Sigmoid colon (tissue), 7 donors: ENCODE data around the gene EOLA1. TPM values are rescaled to one million over a fixed set of nuclear protein-coding genes. Genes with fewer than 3 reads are reported as not detected.
"Not testable (repeated sequence)": the region's sequence is repeated elsewhere in the genome, so short reads cannot be mapped to it uniquely, and the experiment has no call there.

ENCODE experiments used
- DNase-seq: peaks from one replicate; pipeline ENCODE4 v3.0.0-alpha.2; 2019
- H3K27ac ChIP-seq, 4 donors: fragments of 200-600 bp; sonication (generic); one replicate each; pipeline ENCODE4 v1.5.1; 2016 to 2019; ENCODE audit warnings: mild to moderate bottlenecking in 1 of 4
- H3K27me3 ChIP-seq, 3 donors: fragments of 200-600 bp; sonication (generic); one replicate each; pipeline ENCODE4 v1.5.1; 2019; ENCODE audit warnings: mild to moderate bottlenecking in 1 of 3
- H3K36me3 ChIP-seq, 4 donors: fragments of 200-600 bp; sonication (generic); one replicate each; pipeline ENCODE4 v1.5.1; 2016 to 2019
- H3K4me1 ChIP-seq, 4 donors: fragments of 200-600 bp; sonication (generic); one replicate each; pipeline ENCODE4 v1.5.1; 2017 to 2019
- H3K4me3 ChIP-seq, 4 donors: fragments of 200-600 bp; sonication (generic); one replicate each; pipeline ENCODE4 v1.5.1; 2017 to 2019; ENCODE audit warnings: mild to moderate bottlenecking in 2 of 4, moderate library complexity in 1 of 4
- H3K9me3 ChIP-seq, 4 donors: fragments of 200-600 bp in 3 of 4; sonication (generic) in 3 of 4; one replicate each; pipeline versions ENCODE4 v1.5.1 to v1.6.1; 2013 to 2019
- CTCF ChIP-seq, 4 experiments: fragments of 450-650 bp in 3 of 4; fragments of 200-600 bp in 1 of 4; IDR thresholded peaks; one replicate each; pipeline ENCODE4 v1.5.1; 2016 to 2019; ENCODE audit warnings: antibody characterized with exemption in 4 of 4, mild to moderate bottlenecking in 3 of 4, moderate library complexity in 2 of 4
- EP300 ChIP-seq, 4 donors: sonication (generic); formaldehyde crosslinking; IDR thresholded peaks; one replicate each; pipeline ENCODE4 v1.6.1; 2017; ENCODE audit warnings: antibody characterized with exemption in 4 of 4
- POLR2A ChIP-seq, 2 donors: fragments of 450-650 bp; IDR thresholded peaks; one replicate each; pipeline ENCODE4 v1.6.1; 2016; ENCODE audit warnings: antibody characterized with exemption in 2 of 2, mild to moderate bottlenecking in 2 of 2, moderate library complexity in 2 of 2
- POLR2AphosphoS5 ChIP-seq, 4 donors: sonication (generic); formaldehyde crosslinking; IDR thresholded peaks; one replicate each; pipeline ENCODE4 v1.6.1; 2017; ENCODE audit warnings: antibody characterized with exemption in 4 of 4
- WGBS, 2 donors: extraction: QIAGEN DNeasy Blood & Tissue Kit; methylation state at CpG; one replicate each; pipeline ENCODE4 v1.1.7; 2013; 5-methylcytosine and 5-hydroxymethylcytosine counted together
- intact Hi-C: fragments of 100-400 bp; cut with DNase I; formaldehyde crosslinking; loops from one replicate; pipeline ENCODE4 v1.15.1; 2023
- polyA plus RNA-seq, 3 donors: library from polyadenylated mRNA; stranded (reverse); fragments of 200-250 nt; gene quantifications; one replicate each; pipeline ENCODE4 v1.2.3, GENCODE V29; 2013
- total RNA-seq, 4 donors: library from RNA; depleted of rRNA; stranded (reverse); fragments of >200 nt; gene quantifications; one replicate each; pipeline ENCODE4 v1.1.0, GENCODE V29; 2016
- donor health status: healthy with polysubstance abuse.
- donor health status: Bipolar disorder and iron deficiency.
- donor health status: healthy.

The EOLA1 gene
- total and polyA plus RNA-seq, 7 donors: 8.7 to 43.0 (median 14.4) TPM

GRCh38 chrX:149568701-149569296 lies 28.0 kb downstream of the EOLA1 start:
- WGBS, 2 donors: 87% methylated on average over 5 of the region's 5 CpGs; no CpG with 5 or more reads in 1 of the 2 donors
- intact Hi-C loops: no loop called here
- no peak for TF ChIP-seq POLR2AphosphoS5 (IDR thresholded peaks at IDR 0.05)
- no peak for TF ChIP-seq POLR2A (IDR thresholded peaks at IDR 0.05)
- TF ChIP-seq EP300 (IDR thresholded peaks at IDR 0.05): no peak
- no peak for TF ChIP-seq CTCF (IDR thresholded peaks at IDR 0.05)
- Histone ChIP-seq H3K27me3 (no peaks in the 10 kb centered on the region), H3K4me1 (no peaks in the 10 kb centered on the region), H3K9me3 (no peaks in the 10 kb centered on the region), H3K36me3 (no peaks in the 10 kb centered on the region), H3K27ac (no peak overlapping the region), H3K4me3 (no peak overlapping the region)
- no peak for DNase-seq

GRCh38 chrX:149569770-149570169 lies 29.0 kb downstream of the EOLA1 start:
- TF ChIP-seq POLR2AphosphoS5 (IDR thresholded peaks at IDR 0.05) (no peak), EP300 (IDR thresholded peaks at IDR 0.05) (no peak), CTCF (IDR thresholded peaks at IDR 0.05) (no peak), POLR2A (IDR thresholded peaks at IDR 0.05) (no peak)
- Histone ChIP-seq H3K27ac (no peak overlapping the region), H3K36me3 (no peaks in the 10 kb centered on the region), H3K27me3 (no peaks in the 10 kb centered on the region), H3K4me1 (no peaks in the 10 kb centered on the region), H3K9me3 (no peaks in the 10 kb centered on the region), H3K4me3 (no peak overlapping the region)
- 76% methylated on average over 2 of the region's 2 CpGs; no CpG with 5 or more reads in 1 of the 2 donors for WGBS, 2 donors
- DNase-seq: no peak
- intact Hi-C loops: no loop called here

GRCh38 chrX:149570668-149571067 lies 29.9 kb downstream of the EOLA1 start:
- intact Hi-C loops: no loop called here
- 73% methylated on average over 6 of the region's 6 CpGs; no CpG with 5 or more reads in 1 of the 2 donors for WGBS, 2 donors
- H3K4me1 ChIP-seq: no peaks in the 10 kb centered on the region

GRCh38 chrX:149571770-149572169 lies 31.0 kb downstream of the EOLA1 start:
- H3K4me3 ChIP-seq: no peak overlapping the region
- H3K36me3 ChIP-seq: no peaks in the 10 kb centered on the region
- 24% methylated on average over 7 of the region's 7 CpGs; no CpG with 5 or more reads in 1 of the 2 donors for WGBS, 2 donors
- no peaks in the 10 kb centered on the region for H3K27me3 ChIP-seq
- no peaks in the 10 kb centered on the region for H3K4me1 ChIP-seq
- intact Hi-C loops: no loop called here
- TF ChIP-seq POLR2A (IDR thresholded peaks at IDR 0.05) (no peak), EP300 (IDR thresholded peaks at IDR 0.05) (no peak), CTCF (IDR thresholded peaks at IDR 0.05) (no peak), POLR2AphosphoS5 (IDR thresholded peaks at IDR 0.05) (no peak)
- DNase-seq: no peak
- no peak overlapping the region for H3K27ac ChIP-seq
- H3K9me3 ChIP-seq: no peaks in the 10 kb centered on the region

More at GRCh38 chrX:149570668-149571067, 29.9 kb downstream of the EOLA1 start:
- no peak for DNase-seq
- H3K27me3 ChIP-seq: no peaks in the 10 kb centered on the region
- H3K27ac ChIP-seq: no peak overlapping the region
- H3K36me3 ChIP-seq: no peaks in the 10 kb centered on the region
- H3K4me3 ChIP-seq: no peak overlapping the region
- H3K9me3 ChIP-seq: no peaks in the 10 kb centered on the region
- TF ChIP-seq EP300 (IDR thresholded peaks at IDR 0.05): no peak
- no peak for TF ChIP-seq POLR2A (IDR thresholded peaks at IDR 0.05)
- no peak for TF ChIP-seq POLR2AphosphoS5 (IDR thresholded peaks at IDR 0.05)
- TF ChIP-seq CTCF (IDR thresholded peaks at IDR 0.05): no peak

GRCh38 chrX:149572743-149573142 lies 31.9 kb downstream of the EOLA1 start:
- Histone ChIP-seq H3K4me1 (no peaks in the 10 kb centered on the region), H3K27me3 (no peaks in the 10 kb centered on the region), H3K27ac (no peak overlapping the region), H3K9me3 (no peaks in the 10 kb centered on the region), H3K4me3 (no peak overlapping the region), H3K36me3 (no peaks in the 10 kb centered on the region)
- WGBS, 2 donors: 12% methylated on average over 1 of the region's 1 CpG; no CpG with 5 or more reads in 1 of the 2 donors
- peak; percentile 2 for DNase-seq
- TF ChIP-seq CTCF (IDR thresholded peaks at IDR 0.05) (no peak), EP300 (IDR thresholded peaks at IDR 0.05) (no peak), POLR2AphosphoS5 (IDR thresholded peaks at IDR 0.05) (no peak), POLR2A (IDR thresholded peaks at IDR 0.05) (no peak)
- intact Hi-C loops: no loop called here

GRCh38 chrX:149573456-149573855 lies 32.6 kb downstream of the EOLA1 start:
- intact Hi-C loops, H3K36me3 ChIP-seq, H3K4me1 ChIP-seq, H3K27me3 ChIP-seq, DNase-seq, H3K9me3 ChIP-seq, H3K27ac ChIP-seq, H3K4me3 ChIP-seq: not testable (repeated sequence)
- no CpG with 5 or more reads among the region's 1 CpG for WGBS, 2 donors

- WGBS, 2 donors: 89 to 97% methylated on average over 6 of the region's 17 CpGs
- H3K4me1 ChIP-seq, H3K36me3 ChIP-seq, DNase-seq, H3K9me3 ChIP-seq, H3K27ac ChIP-seq, intact Hi-C loops, H3K4me3 ChIP-seq, H3K27me3 ChIP-seq: not testable (repeated sequence)
These were observed 44.8 kb downstream of the EOLA1 start for GRCh38 chrX:149585631-149586030.
